GM23338 (cell line): ENCODE results near the gene CRYBG2. TPM values are rescaled to one million over a fixed set of nuclear protein-coding genes. Genes with fewer than 3 reads are reported as not detected.

Experiments used
- ATAC-seq: fragments of 200-7000 bp; cut with Tn5 transposase; 3 replicates; pipeline ENCODE4 v1.9.1; 2020
- DNase-seq: peaks from one replicate; pipeline ENCODE4 v3.0.0-alpha.2; 2015; ENCODE audit warnings: low spot score
- H2AFZ ChIP-seq: fragments of 200-600 bp; sonication (generic); 2 replicates; pipeline ENCODE4 v1.8.0; 2016; ENCODE audit warnings: antibody characterized with exemption, mild to moderate bottlenecking, moderate library complexity
- H3F3A ChIP-seq: fragments of 200-600 bp; sonication (generic); replicated peaks from 2 replicates; pipeline ENCODE4 v1.8.0; 2017; ENCODE audit warnings: antibody characterized with exemption, mixed run types, low read depth
- H3K27ac ChIP-seq: fragments of 200-600 bp; sonication (generic); 2 replicates; pipeline ENCODE4 v1.6.1; 2016; ENCODE audit warnings: low read depth
- H3K27me3 ChIP-seq: fragments of 200-600 bp; sonication (generic); 2 replicates; pipeline ENCODE4 v1.8.0; 2016; ENCODE audit warnings: mild to moderate bottlenecking, mixed run types, moderate library complexity; ENCODE audit not compliant: insufficient read depth
- H3K36me3 ChIP-seq: fragments of 200-600 bp; sonication (generic); 2 replicates; pipeline ENCODE4 v1.8.0; 2016; ENCODE audit warnings: mild to moderate bottlenecking; ENCODE audit not compliant: insufficient read depth
- H3K4me1 ChIP-seq: fragments of 200-600 bp; sonication (generic); 2 replicates; pipeline ENCODE4 v1.8.0; 2016; ENCODE audit warnings: mild to moderate bottlenecking, moderate library complexity; ENCODE audit not compliant: insufficient read depth
- H3K4me2 ChIP-seq: fragments of 200-600 bp; sonication (generic); 2 replicates; pipeline ENCODE4 v1.7.1; 2017; ENCODE audit warnings: mixed run types
- H3K4me3 ChIP-seq: fragments of 200-600 bp; sonication (generic); 2 replicates; pipeline ENCODE4 v1.6.1; 2016; ENCODE audit warnings: mixed run types
- H3K79me2 ChIP-seq: fragments of 200-600 bp; sonication (generic); replicated peaks from 2 replicates; pipeline ENCODE4 v1.8.0; 2017; ENCODE audit warnings: mild to moderate bottlenecking; ENCODE audit not compliant: insufficient read depth
- H3K9me2 ChIP-seq: fragments of 200-600 bp; sonication (generic); 2 replicates; pipeline ENCODE4 v1.8.0; 2017; ENCODE audit not compliant: insufficient read depth
- H4K20me1 ChIP-seq: fragments of 200-600 bp; sonication (generic); replicated peaks from 2 replicates; pipeline ENCODE4 v1.8.0; 2017; ENCODE audit warnings: mild to moderate bottlenecking; ENCODE audit not compliant: insufficient read depth
- H3K27ac Mint-ChIP-seq: 2 replicates; pipeline ENCODE4 v1.8.0; 2020; ENCODE audit warnings: inconsistent platforms, mild to moderate bottlenecking, moderate library complexity, mixed read lengths
- H3K27me3 Mint-ChIP-seq: 3 replicates; pipeline ENCODE4 v1.8.0; 2022; ENCODE audit warnings: low read depth, mild to moderate bottlenecking, moderate library complexity, mixed read lengths, inconsistent platforms; ENCODE audit not compliant: insufficient read depth, poor library complexity
- H3K36me3 Mint-ChIP-seq: 3 replicates; pipeline ENCODE4 v1.8.0; 2021; ENCODE audit warnings: low read depth, mild to moderate bottlenecking, inconsistent platforms, moderate library complexity, mixed read lengths
- H3K4me1 Mint-ChIP-seq: 3 replicates; pipeline ENCODE4 v1.8.0; 2020; ENCODE audit warnings: mild to moderate bottlenecking, inconsistent platforms, mixed read lengths
- H3K4me3 Mint-ChIP-seq: 3 replicates; pipeline ENCODE4 v1.8.0; 2021; ENCODE audit warnings: moderate library complexity, mild to moderate bottlenecking, inconsistent platforms, mixed read lengths
- H3K9me3 Mint-ChIP-seq: 3 replicates; pipeline ENCODE4 v1.8.0; 2020; ENCODE audit warnings: moderate library complexity, mild to moderate bottlenecking, inconsistent platforms, mixed read lengths
- CREB1 ChIP-seq: fragments of 250-450 bp; sonication (Bioruptor Pico); IDR thresholded peaks from 2 replicates; pipeline ENCODE4 v1.5.0; 2020; ENCODE audit warnings: low read depth, mild to moderate bottlenecking, moderate library complexity
- CTCF ChIP-seq, 2 experiments: fragments of 200-600 bp in 1 of 2; sonication (generic) in 1 of 2; conservative IDR thresholded peaks; 2 replicates each; pipeline versions ENCODE4 v1.5.1 to v1.6.1; 2016 to 2017; ENCODE audit warnings: antibody characterized with exemption in 2 of 2, low read depth in 2 of 2, mild to moderate bottlenecking in 2 of 2, moderate library complexity in 1 of 2
- EZH2 ChIP-seq: fragments of 200-600 bp; sonication (generic); IDR thresholded peaks from one replicate; pipeline ENCODE4 v1.8.0; 2017; ENCODE audit warnings: antibody characterized with exemption, mild to moderate bottlenecking, low read depth; ENCODE audit not compliant: unreplicated experiment
- EZH2phosphoT487 ChIP-seq: fragments of 200-600 bp; sonication (generic); IDR thresholded peaks from one replicate; pipeline ENCODE4 v1.8.1; 2018; ENCODE audit warnings: antibody characterized with exemption; ENCODE audit not compliant: unreplicated experiment
- JUNB ChIP-seq: IDR thresholded peaks from one replicate; pipeline ENCODE4 v1.6.1; 2016; ENCODE audit warnings: antibody characterized with exemption; ENCODE audit not compliant: unreplicated experiment
- NANOG ChIP-seq: IDR thresholded peaks from 2 replicates; pipeline ENCODE4 v1.6.1; 2016; ENCODE audit warnings: antibody characterized with exemption, borderline replicate concordance
- POLR2AphosphoS5 ChIP-seq: IDR thresholded peaks from 2 replicates; pipeline ENCODE4 v1.6.1; 2016; ENCODE audit warnings: antibody characterized with exemption, low read depth
- STAT1 ChIP-seq: IDR thresholded peaks from one replicate; pipeline ENCODE4 v1.6.1; 2016; ENCODE audit warnings: antibody characterized with exemption; ENCODE audit not compliant: unreplicated experiment
- ZNF114 ChIP-seq: fragments of 250-450 bp; sonication (Bioruptor Pico); IDR thresholded peaks from 2 replicates; pipeline ENCODE4 v1.5.0; 2020; ENCODE audit warnings: mild to moderate bottlenecking, moderate library complexity
- ZNF331 ChIP-seq: fragments of 250-450 bp; sonication (Bioruptor Pico); IDR thresholded peaks from 2 replicates; pipeline ENCODE4 v1.5.0; 2020; ENCODE audit warnings: low read depth, mild to moderate bottlenecking, moderate library complexity
- ZNF462 ChIP-seq: fragments of 250-450 bp; sonication (Bioruptor Pico); IDR thresholded peaks from 2 replicates; pipeline ENCODE4 v1.5.0; 2020; ENCODE audit warnings: mild to moderate bottlenecking, moderate library complexity
- polyA plus RNA-seq: library from polyadenylated mRNA; unstranded; fragments of >200 nt; fragmentation: Nextera tagmentation; extraction: Ambion mirVana; gene quantifications from 2 replicates; pipeline ENCODE4 v1.2.1, GENCODE V29; 2016
- total RNA-seq: library from RNA; depleted of rRNA; stranded (reverse); fragments of >200 nt; shearing (Covaris generic); gene quantifications from 2 replicates; pipeline ENCODE4 v1.2.3, GENCODE V29; 2014
- TF ChIP-seq, protein P1 (sequence below): IDR thresholded peaks from one replicate; pipeline ENCODE4 v1.6.1; 2018; ENCODE audit warnings: antibody characterized with exemption; ENCODE audit not compliant: unreplicated experiment
- TF ChIP-seq, protein P2 (sequence below): IDR thresholded peaks from 2 replicates; pipeline ENCODE4 v1.6.1; 2016; ENCODE audit warnings: antibody characterized with exemption

The CRYBG2 gene
- total and polyA plus RNA-seq, 2 experiments from 2014 or later: 17.6 to 18.4 TPM

DNA sequence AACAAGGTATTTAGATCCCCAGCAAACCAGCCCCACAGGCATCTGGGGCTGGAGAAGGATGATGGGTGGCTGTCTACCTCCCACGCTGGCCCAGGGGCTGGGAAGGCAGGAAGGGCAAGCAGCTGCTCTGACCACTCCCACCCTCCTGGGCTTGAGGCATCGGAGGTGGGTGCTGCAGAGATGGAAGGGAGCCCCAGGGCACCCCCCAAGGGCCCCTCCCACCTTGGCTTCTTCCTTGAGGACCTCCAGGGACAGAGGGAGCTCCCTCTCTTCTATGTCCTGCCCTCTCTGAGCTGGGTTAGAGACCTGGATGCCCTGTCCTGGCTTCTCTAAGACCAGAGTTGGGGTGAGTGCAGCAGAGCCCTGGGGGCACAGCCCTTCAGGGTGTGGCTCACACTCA is 33.0 kb downstream of the CRYBG2 start:
- H3K9me3 Mint-ChIP-seq: no peaks in the 10 kb centered on the region; the same call in 2 of the 3 replicates
- ATAC-seq (no peak), DNase-seq (no peak)
- H4K20me1 ChIP-seq: no peaks in the 10 kb centered on the region
- H3K79me2 ChIP-seq: no peaks in the 10 kb centered on the region
- H3K4me1 Mint-ChIP-seq: peaks cover 24% of the 10 kb centered on the region
- H3K36me3 Mint-ChIP-seq: peaks cover 32% of the 10 kb centered on the region
- no peak overlapping the region for H3K4me3 Mint-ChIP-seq
- peaks cover 7% of the 10 kb centered on the region; the same call in 1 of the 2 replicates for H3F3A ChIP-seq
- H3K4me2 ChIP-seq: no peak overlapping the region
- peaks cover 9% of the 10 kb centered on the region for H3K27me3 Mint-ChIP-seq
- H3K4me3 ChIP-seq: no peak overlapping the region
- TF ChIP-seq JUNB (no peak), EZH2 (no peak), STAT1 (no peak), EZH2phosphoT487 (no peak), ZNF114 (CRISPR knock-in tag) (no peak), POLR2AphosphoS5 (no peak), NANOG (no peak), ZNF331 (no peak), CTCF (conservative IDR thresholded peaks at IDR 0.05; ENCODE audit: low read depth in 2 of 2) (no peak), ZNF462 (CRISPR knock-in tag) (no peak), CREB1 (CRISPR knock-in tag) (no peak)
- TF ChIP-seq, protein P1, sequence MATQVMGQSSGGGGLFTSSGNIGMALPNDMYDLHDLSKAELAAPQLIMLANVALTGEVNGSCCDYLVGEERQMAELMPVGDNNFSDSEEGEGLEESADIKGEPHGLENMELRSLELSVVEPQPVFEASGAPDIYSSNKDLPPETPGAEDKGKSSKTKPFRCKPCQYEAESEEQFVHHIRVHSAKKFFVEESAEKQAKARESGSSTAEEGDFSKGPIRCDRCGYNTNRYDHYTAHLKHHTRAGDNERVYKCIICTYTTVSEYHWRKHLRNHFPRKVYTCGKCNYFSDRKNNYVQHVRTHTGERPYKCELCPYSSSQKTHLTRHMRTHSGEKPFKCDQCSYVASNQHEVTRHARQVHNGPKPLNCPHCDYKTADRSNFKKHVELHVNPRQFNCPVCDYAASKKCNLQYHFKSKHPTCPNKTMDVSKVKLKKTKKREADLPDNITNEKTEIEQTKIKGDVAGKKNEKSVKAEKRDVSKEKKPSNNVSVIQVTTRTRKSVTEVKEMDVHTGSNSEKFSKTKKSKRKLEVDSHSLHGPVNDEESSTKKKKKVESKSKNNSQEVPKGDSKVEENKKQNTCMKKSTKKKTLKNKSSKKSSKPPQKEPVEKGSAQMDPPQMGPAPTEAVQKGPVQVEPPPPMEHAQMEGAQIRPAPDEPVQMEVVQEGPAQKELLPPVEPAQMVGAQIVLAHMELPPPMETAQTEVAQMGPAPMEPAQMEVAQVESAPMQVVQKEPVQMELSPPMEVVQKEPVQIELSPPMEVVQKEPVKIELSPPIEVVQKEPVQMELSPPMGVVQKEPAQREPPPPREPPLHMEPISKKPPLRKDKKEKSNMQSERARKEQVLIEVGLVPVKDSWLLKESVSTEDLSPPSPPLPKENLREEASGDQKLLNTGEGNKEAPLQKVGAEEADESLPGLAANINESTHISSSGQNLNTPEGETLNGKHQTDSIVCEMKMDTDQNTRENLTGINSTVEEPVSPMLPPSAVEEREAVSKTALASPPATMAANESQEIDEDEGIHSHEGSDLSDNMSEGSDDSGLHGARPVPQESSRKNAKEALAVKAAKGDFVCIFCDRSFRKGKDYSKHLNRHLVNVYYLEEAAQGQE: no peak
- TF ChIP-seq, protein P2, sequence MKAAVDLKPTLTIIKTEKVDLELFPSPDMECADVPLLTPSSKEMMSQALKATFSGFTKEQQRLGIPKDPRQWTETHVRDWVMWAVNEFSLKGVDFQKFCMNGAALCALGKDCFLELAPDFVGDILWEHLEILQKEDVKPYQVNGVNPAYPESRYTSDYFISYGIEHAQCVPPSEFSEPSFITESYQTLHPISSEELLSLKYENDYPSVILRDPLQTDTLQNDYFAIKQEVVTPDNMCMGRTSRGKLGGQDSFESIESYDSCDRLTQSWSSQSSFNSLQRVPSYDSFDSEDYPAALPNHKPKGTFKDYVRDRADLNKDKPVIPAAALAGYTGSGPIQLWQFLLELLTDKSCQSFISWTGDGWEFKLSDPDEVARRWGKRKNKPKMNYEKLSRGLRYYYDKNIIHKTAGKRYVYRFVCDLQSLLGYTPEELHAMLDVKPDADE: no peak
- H3K4me1 ChIP-seq: peaks cover 20% of the 10 kb centered on the region
- H3K9me2 ChIP-seq: no peaks in the 10 kb centered on the region
- no peak overlapping the region for H3K27ac ChIP-seq
- no peaks in the 10 kb centered on the region for H3K27me3 ChIP-seq
- no peak overlapping the region for H3K27ac Mint-ChIP-seq
- no peak overlapping the region for H2AFZ ChIP-seq
- H3K36me3 ChIP-seq: peaks cover 8% of the 10 kb centered on the region
